Effector memory CD8-positive, alpha-beta T cell (primary cell): ENCODE results near the gene PLXNB2.

ENCODE experiments used
- ATAC-seq: fragments of 150-1000 bp; cut with Tn5 transposase; replicated peaks from 2 replicates; pipeline ENCODE4 v1.10.0; 2021; ENCODE audit warnings: mild to moderate bottlenecking, moderate library complexity
- DNase-seq, 3 experiments: peaks; one replicate each; pipeline ENCODE4 v3.0.0; 2021
- H3K27ac Mint-ChIP-seq, 2 donors: one replicate each; pipeline ENCODE4 v1.8.0; 2022; ENCODE audit warnings: mild to moderate bottlenecking in 2 of 2, mixed read lengths in 2 of 2, moderate library complexity in 2 of 2
- H3K27me3 Mint-ChIP-seq, 2 donors: one replicate each; pipeline ENCODE4 v1.8.0; 2022; ENCODE audit warnings: mixed read lengths in 2 of 2
- H3K36me3 Mint-ChIP-seq: one replicate; pipeline ENCODE4 v1.8.0; 2022; ENCODE audit warnings: mild to moderate bottlenecking, moderate library complexity, mixed read lengths; ENCODE audit not compliant: insufficient read depth
- H3K4me1 Mint-ChIP-seq, 2 donors: one replicate each; pipeline ENCODE4 v1.8.0; 2022; ENCODE audit warnings: low read depth in 2 of 2, mixed read lengths in 2 of 2
- H3K4me3 Mint-ChIP-seq, 2 donors: one replicate each; pipeline ENCODE4 v1.8.0; 2022; ENCODE audit warnings: mild to moderate bottlenecking in 2 of 2, mixed read lengths in 2 of 2, moderate library complexity in 2 of 2
- H3K9me3 Mint-ChIP-seq, 2 donors: one replicate each; pipeline ENCODE4 v1.8.0; 2022; ENCODE audit warnings: mixed read lengths in 2 of 2
- total RNA-seq, 9 experiments: gene quantifications; one replicate each; lab custom pipeline; 2026; lab: John Stamatoyannopoulos, UW

Gene PLXNB2
- total RNA-seq = 0.50 to 8.6 (median 1.6) reads per million in 9 experiments

GRCh38 chr22:50306753-50307749 is at the start of gene PLXNB2:
Gene PLXNB2, minus strand, starts transcription at chr22:50307646. Its CDS starts 17,062 bp downstream, at chr22:50290584.
- Mint-ChIP-seq H3K36me3 (peaks cover 3% of the 10 kb centered on the region), H3K27ac (peak within 1 kb of the TSS in 1 of 2 donors; percentile 73), H3K4me1 (peaks cover 0 to 5% of the 10 kb centered on the region in 2 donors), H3K4me3 (peak within 1 kb of the TSS; percentile 58 to 63), H3K27me3 (peaks cover 13 to 42% of the 10 kb centered on the region in 2 donors), H3K9me3 (no peaks in the 10 kb centered on the region)
- DNase-seq (peak in 1 of 3 experiments; percentile 19), ATAC-seq (peak; percentile 59)

GRCh38 chr22:50357222-50357621 is 49.8 kb upstream of the PLXNB2 start:
- Mint-ChIP-seq H3K9me3 (no peaks in the 10 kb centered on the region), H3K27ac (peak overlapping the region; percentile 21 to 57), H3K4me3 (peak overlapping the region; percentile 0 to 10), H3K4me1 (peaks cover 24 to 28% of the 10 kb centered on the region in 2 donors), H3K36me3 (peaks cover 54% of the 10 kb centered on the region), H3K27me3 (no peaks in the 10 kb centered on the region)
- ATAC-seq = no peak
- no peak for DNase-seq

- Mint-ChIP-seq H3K27me3 (no peaks in the 10 kb centered on the region), H3K4me1 (peaks cover 14 to 17% of the 10 kb centered on the region in 2 donors), H3K27ac (no peak overlapping the region), H3K36me3 (peaks cover 58% of the 10 kb centered on the region), H3K9me3 (no peaks in the 10 kb centered on the region), H3K4me3 (no peak overlapping the region)
- DNase-seq (no peak), ATAC-seq (no peak)
Measured at GRCh38 chr22:50356186-50356585, 48.7 kb upstream of the PLXNB2 start.

- DNase-seq (no peak), ATAC-seq (no peak)
- no peak overlapping the region for H3K4me3 Mint-ChIP-seq
- no peaks in the 10 kb centered on the region for H3K4me1 Mint-ChIP-seq
- peaks cover 20% of the 10 kb centered on the region for H3K36me3 Mint-ChIP-seq
- H3K27me3 Mint-ChIP-seq = no peaks in the 10 kb centered on the region
- H3K9me3 Mint-ChIP-seq = no peaks in the 10 kb centered on the region
- H3K27ac Mint-ChIP-seq = no peak overlapping the region
Measured at GRCh38 chr22:50348058-50348457, 40.6 kb upstream of the PLXNB2 start.

GRCh38 chr22:50347157-50347556 is 39.7 kb upstream of the PLXNB2 start:
- H3K27me3 Mint-ChIP-seq = no peaks in the 10 kb centered on the region
- H3K27ac Mint-ChIP-seq = no peak overlapping the region
- ATAC-seq (no peak), DNase-seq (no peak)
- peaks cover 11% of the 10 kb centered on the region for H3K36me3 Mint-ChIP-seq
- H3K4me3 Mint-ChIP-seq = no peak overlapping the region
- peaks cover 0 to 1% of the 10 kb centered on the region in 2 donors for H3K4me1 Mint-ChIP-seq
- no peaks in the 10 kb centered on the region for H3K9me3 Mint-ChIP-seq

GRCh38 chr22:50346470-50346869 is 39.0 kb upstream of the PLXNB2 start:
- Mint-ChIP-seq H3K9me3 (no peaks in the 10 kb centered on the region), H3K36me3 (peaks cover 9% of the 10 kb centered on the region), H3K27me3 (no peaks in the 10 kb centered on the region), H3K27ac (no peak overlapping the region), H3K4me3 (no peak overlapping the region), H3K4me1 (peaks cover 1 to 2% of the 10 kb centered on the region in 2 donors)
- no peak for ATAC-seq
- DNase-seq = no peak

- H3K27ac Mint-ChIP-seq = no peak overlapping the region
- no peak for DNase-seq
- ATAC-seq = peak; percentile 11
Measured at GRCh38 chr22:50343541-50343935, 36.1 kb upstream of the PLXNB2 start.

GRCh38 chr22:50342651-50343540 is 35.5 kb upstream of the PLXNB2 start, which contains the start of gene PPP6R2:
Gene PPP6R2, plus strand, starts transcription at chr22:50343327. Its CDS starts 50,582 bp downstream, at chr22:50393909.
- DNase-seq (peak; percentile 85 to 89 (median 88)), ATAC-seq (peak; percentile 78)
- Mint-ChIP-seq H3K27ac (peak within 1 kb of the TSS; percentile 82 to 90), H3K4me1 (peaks cover 3 to 4% of the 10 kb centered on the region in 2 donors), H3K27me3 (no peaks in the 10 kb centered on the region), H3K9me3 (no peaks in the 10 kb centered on the region), H3K36me3 (peaks cover 3% of the 10 kb centered on the region), H3K4me3 (peak within 1 kb of the TSS; percentile 78 to 85)

More at GRCh38 chr22:50343541-50343935, 36.1 kb upstream of the PLXNB2 start:
- Mint-ChIP-seq H3K4me3 (peak overlapping the region; percentile 47 to 59), H3K4me1 (peaks cover 3 to 4% of the 10 kb centered on the region in 2 donors), H3K36me3 (peaks cover 3% of the 10 kb centered on the region), H3K27me3 (no peaks in the 10 kb centered on the region), H3K9me3 (no peaks in the 10 kb centered on the region)

GRCh38 chr22:50341977-50342650 is 34.7 kb upstream of the PLXNB2 start:
- peak; percentile 59 for ATAC-seq
- Mint-ChIP-seq H3K9me3 (no peaks in the 10 kb centered on the region), H3K4me3 (peak overlapping the region; percentile 78 to 85), H3K36me3 (peaks cover 3% of the 10 kb centered on the region), H3K27ac (peak overlapping the region; percentile 82 to 90), H3K4me1 (peaks cover 3 to 4% of the 10 kb centered on the region in 2 donors), H3K27me3 (no peaks in the 10 kb centered on the region)
- DNase-seq = peak; percentile 87 to 91 (median 90)

- Mint-ChIP-seq H3K27me3 (no peaks in the 10 kb centered on the region), H3K36me3 (no peaks in the 10 kb centered on the region), H3K4me1 (peaks cover 3 to 4% of the 10 kb centered on the region in 2 donors), H3K9me3 (no peaks in the 10 kb centered on the region), H3K4me3 (no peak overlapping the region), H3K27ac (no peak overlapping the region)
- DNase-seq (no peak), ATAC-seq (no peak)
Measured at GRCh38 chr22:50339945-50340879, 32.8 kb upstream of the PLXNB2 start.

- Mint-ChIP-seq H3K9me3 (no peaks in the 10 kb centered on the region), H3K36me3 (no peaks in the 10 kb centered on the region), H3K27ac (no peak overlapping the region), H3K4me1 (peaks cover 3 to 4% of the 10 kb centered on the region in 2 donors), H3K4me3 (no peak overlapping the region), H3K27me3 (no peaks in the 10 kb centered on the region)
- no peak for DNase-seq
- ATAC-seq = no peak
Measured at GRCh38 chr22:50338860-50339462, 31.5 kb upstream of the PLXNB2 start.
